Stimulated activated naive CD8-positive, alpha-beta T cell treated with anti-CD3 and anti-CD28 coated beads, Interleukin-15, Interleukin-2, amounts not matched to agents 100 U/mL and 50 U/mL, for 24 hours (primary cell): ENCODE measurements around the gene KSR2.

Experiments used
- ATAC-seq: fragments of 150-1000 bp; cut with Tn5 transposase; one replicate; pipeline ENCODE4 v1.10.0; 2021
- DNase-seq: peaks from one replicate; pipeline ENCODE4 v3.0.0; 2021

KSR2 gene

DNA sequence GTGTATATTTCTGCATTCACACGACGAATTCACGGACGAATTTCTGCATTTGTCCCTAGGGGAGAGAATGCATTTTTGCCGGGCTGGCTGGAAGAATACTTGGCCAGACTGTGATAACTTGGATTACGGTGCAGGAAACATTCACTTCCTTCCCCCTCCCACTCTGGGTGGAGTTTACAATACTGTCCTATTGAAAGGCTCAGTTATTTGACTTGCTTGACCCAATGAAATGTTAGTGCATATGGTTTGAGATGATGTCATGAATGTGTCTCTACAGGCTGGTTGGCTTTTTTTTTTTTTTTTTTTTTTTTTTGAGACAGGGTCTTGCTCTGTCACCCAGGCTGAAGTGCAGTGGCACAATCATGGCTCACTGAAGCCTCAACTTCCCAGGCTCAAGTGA lies 516.7 kb downstream of the KSR2 start:
- no peak for ATAC-seq
- no peak for DNase-seq

DNA sequence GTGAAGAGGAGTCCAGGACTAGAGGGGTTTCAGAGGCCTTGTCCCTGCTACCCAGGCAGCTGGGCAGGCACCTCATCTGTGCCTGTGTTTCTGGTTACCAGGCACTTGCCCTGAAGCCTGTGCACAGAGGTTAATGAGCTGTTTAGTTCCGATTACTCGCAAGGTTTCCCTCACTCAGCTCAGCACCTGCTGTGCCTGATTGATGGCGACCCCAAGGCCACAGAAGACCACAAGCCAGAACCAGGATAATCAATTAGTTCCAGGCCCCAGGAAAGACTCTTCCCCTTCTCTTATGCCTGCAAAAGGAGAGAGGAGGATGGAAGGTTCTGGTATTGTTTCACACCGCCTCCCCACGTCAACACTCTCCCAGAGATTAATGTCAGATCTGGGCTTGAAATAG lies 518.6 kb downstream of the KSR2 start:
- no peak for DNase-seq
- no peak for ATAC-seq

GRCh38 chr12:117447665-117448366 lies 521.0 kb downstream of the KSR2 start:
- ATAC-seq = no peak
- no peak for DNase-seq

DNA sequence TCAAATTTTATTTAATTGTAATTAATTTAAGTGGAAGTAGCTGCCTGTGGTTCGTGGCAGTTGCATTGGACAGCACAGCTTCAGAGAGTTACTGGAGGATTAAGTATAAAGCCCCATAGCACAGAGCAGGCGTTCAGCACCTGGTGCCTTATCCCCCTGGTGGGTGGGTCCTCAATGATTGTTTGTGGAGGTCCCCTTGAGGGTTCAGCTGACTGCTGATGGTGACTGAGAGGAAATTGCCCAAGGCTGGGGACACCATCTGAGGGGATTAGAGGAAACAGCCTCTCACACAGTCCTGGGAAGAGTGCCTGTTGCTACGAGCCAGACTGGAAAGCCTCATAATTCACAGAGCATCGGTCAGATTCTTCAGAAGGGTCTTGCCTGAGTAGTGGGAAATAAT lies 524.0 kb downstream of the KSR2 start:
- DNase-seq (no peak), ATAC-seq (no peak)

GRCh38 chr12:117441751-117442150 lies 527.0 kb downstream of the KSR2 start:
- ATAC-seq = no peak

GRCh38 chr12:117440384-117440783 lies 528.4 kb downstream of the KSR2 start:
- ATAC-seq = no peak
- DNase-seq = no peak

More at GRCh38 chr12:117441751-117442150, 527.0 kb downstream of the KSR2 start:
- DNase-seq = no peak

DNA sequence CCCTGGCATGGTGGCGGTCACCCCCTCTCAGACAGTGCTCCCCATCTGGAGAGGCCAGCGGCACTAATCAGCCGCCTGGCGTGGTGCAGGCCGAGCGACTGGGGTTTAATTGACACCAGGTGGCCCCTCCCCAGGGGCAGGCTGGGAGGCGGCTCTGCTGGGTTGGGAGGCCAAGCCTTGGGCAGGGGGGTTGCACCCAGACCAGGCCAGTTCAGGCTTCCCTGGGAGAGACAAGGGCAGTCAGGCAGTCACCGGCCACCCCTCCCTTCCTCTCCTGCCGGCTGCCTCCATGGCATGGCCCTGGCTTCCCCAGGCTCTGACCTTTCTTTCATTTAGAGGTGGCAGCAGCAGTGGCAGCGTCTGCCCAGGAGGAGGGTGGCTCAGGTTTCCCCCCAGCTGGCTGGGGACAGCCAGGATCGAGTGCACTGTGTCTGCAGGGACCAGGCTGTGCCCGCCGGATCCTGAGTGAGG lies 529.2 kb downstream of the KSR2 start:
- no peak for DNase-seq
- ATAC-seq = no peak

GRCh38 chr12:117438809-117439208 lies 530.0 kb downstream of the KSR2 start:
- DNase-seq = no peak
- no peak for ATAC-seq

DNA sequence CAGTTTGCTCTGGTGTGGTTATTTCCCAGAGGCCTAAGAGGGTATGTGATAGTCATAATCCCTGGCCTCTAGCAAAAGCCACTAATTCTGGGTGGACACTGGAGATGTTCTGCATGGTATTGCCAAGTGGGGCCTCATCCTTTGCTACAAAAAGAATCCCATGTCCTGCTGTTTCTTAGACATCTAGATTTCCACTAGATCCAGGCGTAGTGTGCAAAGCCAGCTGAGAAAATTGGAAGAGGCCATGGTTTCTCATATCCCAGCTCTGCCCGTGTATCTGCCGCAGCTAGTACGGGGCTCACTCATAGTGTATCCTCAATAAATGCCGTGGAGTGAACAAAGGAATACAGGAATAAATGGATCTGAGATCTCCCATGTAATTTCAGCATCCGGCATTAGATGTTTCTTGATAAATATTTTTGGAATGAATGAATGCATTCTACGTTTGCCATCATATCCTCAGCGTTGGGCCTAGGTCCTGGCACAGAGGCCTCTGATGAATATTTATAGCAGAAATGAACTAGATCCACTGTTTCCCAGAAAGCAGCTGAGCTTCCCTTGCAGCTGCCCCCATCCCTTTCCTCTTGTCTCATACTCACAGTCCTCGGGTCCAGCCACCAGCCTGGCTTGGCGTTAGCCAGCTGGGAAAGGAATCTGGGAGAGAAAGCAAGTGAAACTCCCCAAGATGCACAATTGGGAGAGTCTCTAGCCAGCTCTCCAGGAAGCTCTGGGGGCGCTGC lies 531.1 kb downstream of the KSR2 start:
- no peak for DNase-seq
- no peak for ATAC-seq

- DNase-seq = no peak
- no peak for ATAC-seq
Observed at GRCh38 chr12:117433878-117434277, 534.9 kb downstream of the KSR2 start.

- DNase-seq (no peak), ATAC-seq (no peak)
Observed at GRCh38 chr12:117430246-117430645, 538.5 kb downstream of the KSR2 start.

DNA sequence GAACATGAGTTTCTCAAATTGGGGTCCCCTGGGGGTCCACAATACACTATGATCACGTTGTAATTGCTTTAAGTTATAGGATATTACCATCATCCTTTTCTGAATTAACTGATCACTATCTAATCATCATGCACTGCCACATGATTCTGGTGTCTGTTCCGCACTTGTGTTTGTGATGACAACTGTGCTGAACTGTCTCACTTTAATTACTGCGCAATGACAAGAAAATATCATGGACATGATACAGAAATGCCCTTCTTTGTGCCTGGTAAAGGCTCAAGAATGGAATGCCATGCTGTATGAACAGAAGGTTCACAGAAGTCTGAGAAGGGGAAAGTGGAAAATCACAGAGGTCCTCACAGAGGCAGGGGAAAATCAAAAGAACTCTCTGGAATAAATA lies 541.6 kb downstream of the KSR2 start:
- no peak for ATAC-seq

DNA sequence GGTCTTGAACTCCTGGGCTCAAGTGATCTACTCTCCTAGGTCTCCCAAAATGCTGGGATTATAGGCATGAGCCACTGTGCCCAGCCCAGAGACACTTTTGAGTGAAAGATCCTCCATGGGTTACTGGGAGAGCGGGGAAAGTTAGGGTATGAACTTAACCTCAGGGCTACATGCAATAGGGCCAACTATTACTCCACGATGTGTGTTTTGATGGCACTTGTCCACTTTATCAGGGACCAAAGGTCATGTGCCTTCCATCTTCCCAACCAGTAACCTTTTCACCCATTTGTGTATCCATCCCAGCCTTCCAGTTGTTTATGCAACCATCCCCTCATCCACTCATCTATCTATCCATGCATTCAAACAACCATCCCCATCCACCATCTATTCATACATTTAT lies 546.8 kb downstream of the KSR2 start:
- no peak for DNase-seq
- no peak for ATAC-seq

More for the DNA sequence above, 541.6 kb downstream of the KSR2 start:
- DNase-seq = no peak

GRCh38 chr12:117421068-117421752 lies 547.6 kb downstream of the KSR2 start:
- ATAC-seq = no peak
- no peak for DNase-seq

DNA sequence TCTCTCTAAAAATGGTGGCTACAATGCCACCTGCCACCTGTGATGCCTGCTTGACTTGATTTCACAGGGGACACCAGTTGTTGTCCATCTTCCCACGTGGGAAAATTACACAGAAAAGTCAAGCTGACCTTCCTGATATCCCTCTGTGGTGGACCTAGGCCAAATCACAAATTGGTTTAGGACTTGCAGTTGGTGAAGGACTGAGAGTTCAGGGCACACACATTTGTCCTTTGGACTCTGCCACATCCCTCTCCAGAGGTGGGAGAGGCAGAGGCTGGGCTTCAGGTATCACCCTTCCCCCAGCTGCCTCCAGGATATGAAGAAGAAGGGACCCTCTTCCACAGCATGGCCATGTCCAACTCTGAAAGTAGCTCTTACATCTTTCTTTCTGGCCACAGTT lies 551.8 kb downstream of the KSR2 start:
- DNase-seq = no peak
- ATAC-seq = no peak

GRCh38 chr12:117412465-117413188 lies 556.2 kb downstream of the KSR2 start:
- no peak for DNase-seq
- no peak for ATAC-seq

DNA sequence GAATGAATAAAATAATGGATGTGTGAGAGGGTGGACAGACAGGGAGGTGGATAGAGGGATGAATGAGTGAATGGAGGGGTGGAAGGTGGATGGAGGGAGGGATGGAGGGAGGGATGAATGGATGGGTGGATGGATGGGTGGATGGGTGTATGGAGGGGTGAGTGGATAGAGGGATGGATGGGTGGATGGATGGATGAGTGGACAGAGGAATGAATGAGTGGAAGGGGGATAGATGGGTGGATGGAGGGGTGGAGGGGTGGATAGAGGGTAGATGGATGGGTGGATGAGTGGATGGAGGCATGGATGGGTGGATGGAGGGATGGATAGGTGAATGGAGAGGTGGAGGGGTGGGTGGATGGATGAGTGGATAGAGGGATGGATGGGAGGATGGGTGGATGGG lies 559.5 kb downstream of the KSR2 start:
- DNase-seq = no peak
- no peak for ATAC-seq

DNA sequence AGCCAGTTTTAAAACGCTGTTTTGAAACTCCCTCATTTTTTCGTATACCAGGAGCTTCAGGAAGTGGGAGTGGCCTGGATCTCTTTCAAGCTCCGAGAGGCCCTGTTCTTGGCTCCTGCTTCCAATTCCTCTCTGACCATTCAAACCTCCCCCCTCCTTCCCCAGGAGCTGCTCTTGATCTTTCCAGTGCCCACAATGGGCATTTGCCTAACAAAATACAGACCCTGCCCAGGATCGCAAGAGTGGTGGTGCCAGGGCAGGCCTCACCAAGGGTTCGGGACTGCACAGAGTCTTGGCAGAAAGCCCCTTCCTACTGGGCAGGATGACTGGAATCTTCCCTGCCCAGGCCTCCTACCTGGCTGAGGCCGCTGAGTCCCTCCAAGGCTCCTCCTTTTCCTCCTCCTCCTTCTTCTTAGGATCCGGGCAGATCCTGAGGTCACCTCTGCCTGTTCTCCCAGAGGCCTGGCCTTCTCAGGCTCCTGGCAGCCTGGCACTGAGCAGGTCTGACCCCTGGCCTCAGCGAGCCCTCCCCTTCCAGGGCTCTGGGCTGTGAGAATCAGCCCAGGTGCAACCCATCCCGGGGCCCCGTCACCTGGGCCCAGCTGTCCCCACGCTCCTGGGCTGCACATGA lies 560.5 kb downstream of the KSR2 start:
- ATAC-seq (no peak), DNase-seq (no peak)

DNA sequence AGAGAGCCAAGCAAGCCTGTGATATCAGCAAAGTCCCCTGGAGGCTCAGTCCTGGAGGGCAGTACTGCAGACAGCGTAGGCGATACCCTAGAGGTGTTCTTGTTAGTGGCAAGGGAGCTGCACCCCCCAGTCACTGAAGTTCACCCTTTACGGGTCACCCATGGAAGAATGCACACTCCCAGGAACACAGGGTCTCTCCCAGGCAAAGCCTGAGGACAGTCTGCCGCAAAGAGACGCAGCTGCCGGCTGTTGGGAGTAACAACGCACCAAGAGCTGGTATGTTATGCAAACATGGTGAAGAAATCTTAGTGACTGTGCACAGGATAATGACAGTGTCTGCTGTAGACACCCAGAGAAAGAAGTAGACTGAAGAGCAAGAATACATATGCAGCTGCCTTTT lies 563.9 kb downstream of the KSR2 start:
- DNase-seq (no peak), ATAC-seq (no peak)

DNA sequence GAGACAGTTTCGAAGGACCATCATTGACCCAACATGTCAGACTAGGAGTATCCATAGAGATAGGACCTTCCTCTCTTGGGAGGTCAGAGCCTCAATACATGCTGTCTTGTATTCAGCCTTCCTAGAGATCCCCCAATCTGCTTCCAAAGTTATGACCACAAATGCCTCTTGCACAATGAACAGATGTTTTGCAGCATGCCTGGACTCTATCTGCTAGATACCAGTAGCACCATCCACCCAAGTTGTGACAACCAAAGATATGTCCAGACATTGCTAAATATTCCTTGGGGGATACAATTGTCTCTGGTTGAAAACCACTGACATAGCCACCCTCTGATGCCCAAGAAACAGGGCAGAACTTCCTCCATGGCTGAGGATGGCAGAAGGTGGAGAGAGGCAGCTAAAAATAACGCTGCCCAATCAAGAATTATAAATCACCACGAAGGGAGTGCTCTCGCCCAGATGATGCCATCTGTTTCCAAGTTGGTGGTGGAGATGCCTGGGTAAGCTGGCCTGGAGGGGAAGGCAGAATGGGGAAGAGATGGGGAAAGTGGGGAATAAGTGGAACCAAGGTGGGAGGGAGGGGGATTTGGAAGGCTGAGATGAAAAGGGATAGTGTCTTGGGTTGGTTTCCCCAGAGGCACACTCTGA lies 564.5 kb downstream of the KSR2 start:
- no peak for DNase-seq
- ATAC-seq = no peak

DNA sequence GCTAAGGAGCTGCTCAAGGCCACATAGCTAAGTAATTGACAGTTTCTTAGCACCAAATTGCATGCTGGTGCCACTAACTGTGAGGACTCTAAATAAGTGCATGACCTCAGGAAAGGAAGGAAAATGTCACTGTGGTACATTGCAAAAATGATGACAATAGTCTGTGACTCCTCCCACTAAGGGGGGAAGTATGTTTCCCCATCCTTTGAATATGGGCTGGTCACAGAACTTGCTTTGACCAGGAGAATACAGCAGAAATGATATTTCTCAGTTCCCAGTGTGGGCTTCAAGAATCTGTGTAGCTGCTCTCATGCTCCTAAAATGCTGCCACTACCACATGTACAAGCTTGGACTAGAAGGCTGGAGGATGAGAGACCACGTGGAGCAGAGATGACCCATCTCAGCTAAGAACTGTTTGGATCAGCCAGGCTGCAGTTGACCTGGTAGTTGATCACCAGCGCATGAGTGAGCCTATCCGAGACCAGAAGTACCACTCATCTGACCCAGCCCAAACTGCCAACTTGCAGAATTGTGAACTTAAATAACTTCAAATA lies 565.1 kb downstream of the KSR2 start:
- ATAC-seq (no peak), DNase-seq (no peak)
